ENCODE results near the gene DPH6.

DNA sequence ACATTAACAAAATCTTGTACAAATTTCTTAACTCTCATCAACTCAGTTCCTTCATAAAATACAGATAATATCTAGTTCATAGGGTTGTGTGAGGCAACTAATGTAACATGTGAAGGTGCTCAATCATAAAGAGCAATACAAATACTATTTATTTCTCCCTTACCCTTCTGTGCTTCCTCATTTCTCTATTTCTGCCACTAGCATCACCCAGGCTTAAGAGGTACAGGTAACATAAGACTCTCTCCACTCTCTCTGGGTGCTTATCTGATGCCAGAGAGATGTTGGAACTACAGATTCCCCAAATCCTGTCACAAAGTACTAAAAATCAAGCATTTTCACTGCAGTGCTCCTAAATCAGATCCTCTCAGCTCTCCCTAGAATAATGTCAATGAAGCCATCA is 74.9 kb downstream of the DPH6 start:
- no peak for TF ChIP-seq POLR2A (IDR thresholded peaks at IDR 0.05)
- TF ChIP-seq, protein P1, sequence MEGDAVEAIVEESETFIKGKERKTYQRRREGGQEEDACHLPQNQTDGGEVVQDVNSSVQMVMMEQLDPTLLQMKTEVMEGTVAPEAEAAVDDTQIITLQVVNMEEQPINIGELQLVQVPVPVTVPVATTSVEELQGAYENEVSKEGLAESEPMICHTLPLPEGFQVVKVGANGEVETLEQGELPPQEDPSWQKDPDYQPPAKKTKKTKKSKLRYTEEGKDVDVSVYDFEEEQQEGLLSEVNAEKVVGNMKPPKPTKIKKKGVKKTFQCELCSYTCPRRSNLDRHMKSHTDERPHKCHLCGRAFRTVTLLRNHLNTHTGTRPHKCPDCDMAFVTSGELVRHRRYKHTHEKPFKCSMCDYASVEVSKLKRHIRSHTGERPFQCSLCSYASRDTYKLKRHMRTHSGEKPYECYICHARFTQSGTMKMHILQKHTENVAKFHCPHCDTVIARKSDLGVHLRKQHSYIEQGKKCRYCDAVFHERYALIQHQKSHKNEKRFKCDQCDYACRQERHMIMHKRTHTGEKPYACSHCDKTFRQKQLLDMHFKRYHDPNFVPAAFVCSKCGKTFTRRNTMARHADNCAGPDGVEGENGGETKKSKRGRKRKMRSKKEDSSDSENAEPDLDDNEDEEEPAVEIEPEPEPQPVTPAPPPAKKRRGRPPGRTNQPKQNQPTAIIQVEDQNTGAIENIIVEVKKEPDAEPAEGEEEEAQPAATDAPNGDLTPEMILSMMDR (IDR thresholded peaks at IDR 0.05), result no peak
- no peak for TF ChIP-seq POLR2AphosphoS5 (IDR thresholded peaks at IDR 0.05)
